Stimulated activated naive CD8-positive, alpha-beta T cell treated with anti-CD3 and anti-CD28 coated beads, Interleukin-15, Interleukin-2, amounts not matched to agents 100 ng/mL and 50 ng/mL, for 24 hours (primary cell): ENCODE results near the gene MICAL3.

Source experiments
- H3K27ac Mint-ChIP-seq: one replicate; pipeline ENCODE4 v1.8.0; 2021; ENCODE audit warnings: mild to moderate bottlenecking, mixed read lengths
- H3K27me3 Mint-ChIP-seq: one replicate; pipeline ENCODE4 v1.8.0; 2021; ENCODE audit warnings: mixed read lengths
- H3K36me3 Mint-ChIP-seq: one replicate; pipeline ENCODE4 v1.8.0; 2021; ENCODE audit warnings: low read depth, mixed read lengths
- H3K4me1 Mint-ChIP-seq: one replicate; pipeline ENCODE4 v1.8.0; 2021; ENCODE audit warnings: low read depth, mixed read lengths
- H3K4me3 Mint-ChIP-seq: one replicate; pipeline ENCODE4 v1.8.0; 2021; ENCODE audit warnings: mild to moderate bottlenecking, mixed read lengths
- H3K9me3 Mint-ChIP-seq: one replicate; pipeline ENCODE4 v1.8.0; 2021; ENCODE audit warnings: mixed read lengths

Gene MICAL3

GRCh38 chr22:17968126-17968525 is 56.2 kb downstream of the MICAL3 start:
- Mint-ChIP-seq H3K9me3 (no peaks in the 10 kb centered on the region), H3K4me1 (peaks cover 32% of the 10 kb centered on the region), H3K4me3 (no peak overlapping the region), H3K36me3 (peaks cover 17% of the 10 kb centered on the region), H3K27ac (no peak overlapping the region), H3K27me3 (no peaks in the 10 kb centered on the region)

- no peak overlapping the region for H3K4me3 Mint-ChIP-seq
- H3K9me3 Mint-ChIP-seq, result no peaks in the 10 kb centered on the region
- no peak overlapping the region for H3K27ac Mint-ChIP-seq
- H3K4me1 Mint-ChIP-seq, result peaks cover 42% of the 10 kb centered on the region
- H3K27me3 Mint-ChIP-seq, result no peaks in the 10 kb centered on the region
- peaks cover 14% of the 10 kb centered on the region for H3K36me3 Mint-ChIP-seq
These were observed 58.0 kb downstream of the MICAL3 start for GRCh38 chr22:17966403-17966717.

- Mint-ChIP-seq H3K4me1 (peaks cover 42% of the 10 kb centered on the region), H3K36me3 (peaks cover 13% of the 10 kb centered on the region), H3K9me3 (no peaks in the 10 kb centered on the region), H3K27me3 (no peaks in the 10 kb centered on the region), H3K4me3 (no peak overlapping the region), H3K27ac (peak overlapping the region; percentile 26)
These were observed 58.6 kb downstream of the MICAL3 start for GRCh38 chr22:17965538-17966402.

GRCh38 chr22:17964643-17965042 is 59.7 kb downstream of the MICAL3 start:
- H3K9me3 Mint-ChIP-seq, result no peaks in the 10 kb centered on the region
- peaks cover 39% of the 10 kb centered on the region for H3K4me1 Mint-ChIP-seq

DNA sequence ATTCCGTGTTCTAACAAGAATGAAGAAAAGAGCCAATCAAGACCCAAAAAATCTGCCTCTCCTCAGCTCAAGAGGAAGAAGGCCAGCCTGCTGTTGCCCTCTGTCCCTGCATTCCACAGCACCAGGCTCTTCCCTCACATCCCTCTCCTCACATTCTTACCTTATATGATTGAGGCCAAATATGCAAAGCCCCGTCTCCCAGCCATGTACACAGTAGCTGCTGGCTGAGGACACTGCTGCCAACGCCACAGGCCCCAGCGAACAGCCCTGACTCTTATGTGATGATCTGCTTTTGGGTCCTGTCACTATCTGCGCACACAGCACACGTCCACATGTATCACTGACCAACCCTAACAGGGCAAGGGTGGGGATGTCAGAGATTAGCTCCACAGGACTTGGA is 60.2 kb downstream of the MICAL3 start:
- Mint-ChIP-seq H3K4me1 (peaks cover 39% of the 10 kb centered on the region), H3K36me3 (peaks cover 6% of the 10 kb centered on the region), H3K27ac (peak overlapping the region; percentile 68), H3K27me3 (no peaks in the 10 kb centered on the region), H3K9me3 (no peaks in the 10 kb centered on the region), H3K4me3 (no peak overlapping the region)

More at GRCh38 chr22:17964643-17965042, 59.7 kb downstream of the MICAL3 start:
- no peak overlapping the region for H3K4me3 Mint-ChIP-seq
- no peaks in the 10 kb centered on the region for H3K27me3 Mint-ChIP-seq
- H3K36me3 Mint-ChIP-seq, result peaks cover 9% of the 10 kb centered on the region
- no peak overlapping the region for H3K27ac Mint-ChIP-seq

DNA sequence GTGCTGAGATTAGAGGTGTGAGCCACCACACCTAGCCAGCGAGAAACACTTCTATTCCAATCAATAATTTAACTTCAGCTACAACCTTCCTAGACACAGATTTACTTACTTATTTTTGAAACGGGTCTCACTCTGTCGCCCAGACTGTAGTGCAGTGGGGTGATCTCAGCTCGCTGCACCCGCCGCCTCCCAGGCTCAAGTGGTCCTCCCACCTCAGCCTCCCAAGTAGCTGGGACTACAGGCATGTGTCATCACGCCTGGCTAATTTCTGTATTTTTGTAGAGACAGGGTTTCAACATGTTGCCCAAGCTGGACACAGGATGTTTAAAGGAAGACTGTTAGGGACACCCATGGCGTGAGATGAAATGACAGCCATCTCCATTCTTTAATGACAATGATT is 61.3 kb downstream of the MICAL3 start:
- H3K27me3 Mint-ChIP-seq, result no peaks in the 10 kb centered on the region

DNA sequence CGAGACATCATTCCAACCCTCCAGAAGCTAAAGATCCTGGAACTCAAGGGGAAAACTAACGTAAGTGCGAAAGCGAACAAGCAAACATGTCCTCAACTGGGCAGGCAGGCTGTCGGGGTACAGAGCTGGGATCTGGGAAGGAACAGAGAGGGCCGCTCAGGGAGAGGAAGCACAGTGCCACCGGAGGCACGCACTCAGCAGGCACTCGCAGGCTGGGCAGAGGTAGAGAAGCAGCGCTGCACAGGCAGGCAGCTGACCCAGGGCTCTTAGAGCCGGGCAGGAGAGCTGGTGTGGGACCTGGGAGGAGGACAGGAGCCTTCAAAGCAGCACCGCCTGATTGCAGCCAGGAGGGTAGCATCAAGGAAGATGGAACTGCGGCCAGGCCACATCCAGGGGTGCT is 62.2 kb downstream of the MICAL3 start:
- peak overlapping the region; percentile 33 for H3K27ac Mint-ChIP-seq
- H3K4me3 Mint-ChIP-seq, result no peak overlapping the region
- H3K4me1 Mint-ChIP-seq, result peaks cover 38% of the 10 kb centered on the region
- no peaks in the 10 kb centered on the region for H3K9me3 Mint-ChIP-seq
- H3K36me3 Mint-ChIP-seq, result peaks cover 3% of the 10 kb centered on the region
- H3K27me3 Mint-ChIP-seq, result no peaks in the 10 kb centered on the region

More for the DNA sequence above, 61.3 kb downstream of the MICAL3 start:
- no peaks in the 10 kb centered on the region for H3K9me3 Mint-ChIP-seq
- H3K4me3 Mint-ChIP-seq, result no peak overlapping the region
- peaks cover 39% of the 10 kb centered on the region for H3K4me1 Mint-ChIP-seq
- peak overlapping the region; percentile 31 for H3K27ac Mint-ChIP-seq
- peaks cover 4% of the 10 kb centered on the region for H3K36me3 Mint-ChIP-seq

DNA sequence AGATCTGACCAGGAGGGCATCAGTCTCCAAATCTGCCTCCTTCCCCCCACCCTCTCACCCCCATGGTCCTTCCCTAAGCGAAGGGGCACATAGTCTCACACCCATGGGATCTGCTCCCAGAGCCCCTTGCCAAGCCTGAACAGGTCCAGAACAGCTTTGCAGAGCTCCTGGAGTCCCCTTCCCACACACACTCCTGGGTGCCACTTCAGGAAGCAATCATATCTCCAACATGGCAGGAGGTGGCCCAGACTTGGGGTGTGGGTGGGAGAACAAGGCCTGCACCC is 63.0 kb downstream of the MICAL3 start:
- Mint-ChIP-seq H3K36me3 (peaks cover 3% of the 10 kb centered on the region), H3K27ac (no peak overlapping the region), H3K9me3 (no peaks in the 10 kb centered on the region), H3K4me1 (peaks cover 30% of the 10 kb centered on the region), H3K4me3 (no peak overlapping the region), H3K27me3 (no peaks in the 10 kb centered on the region)

DNA sequence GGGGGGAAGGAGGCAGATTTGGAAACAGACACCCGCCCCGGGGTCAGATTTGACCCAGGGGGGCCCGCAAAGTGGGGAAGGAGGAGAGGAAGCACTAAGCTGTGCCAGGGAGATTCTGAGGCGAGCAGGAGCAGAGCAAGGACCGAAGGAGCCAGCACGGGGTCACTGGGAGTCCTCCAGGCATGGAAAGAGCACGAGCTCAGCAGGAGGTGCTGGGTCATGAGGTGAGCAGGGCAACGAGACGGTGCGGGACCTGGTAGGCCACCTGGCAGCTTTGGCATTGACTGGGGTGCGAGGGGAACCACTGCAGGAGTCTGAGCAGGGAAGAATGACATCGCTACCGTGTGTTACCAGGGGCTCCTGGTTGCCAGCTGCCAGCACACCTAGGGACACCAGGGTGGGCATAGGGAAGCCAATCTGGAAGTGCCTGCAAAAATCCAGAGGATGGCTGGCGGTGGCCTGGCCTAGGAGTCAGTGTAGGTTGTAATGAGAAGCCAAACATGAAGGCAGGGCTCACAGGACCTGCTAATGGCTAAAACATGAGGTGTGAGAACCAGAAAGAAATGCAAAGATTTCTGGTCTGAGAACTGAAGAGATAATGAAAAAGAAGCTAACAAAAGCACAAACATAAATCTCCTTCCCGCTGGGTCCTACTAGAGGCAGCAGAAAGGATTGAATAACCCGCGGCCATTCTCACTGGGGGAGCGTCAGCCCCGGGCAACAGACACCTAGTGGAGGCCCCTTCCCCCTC is 63.5 kb downstream of the MICAL3 start:
- no peak overlapping the region for H3K27ac Mint-ChIP-seq
- H3K27me3 Mint-ChIP-seq, result no peaks in the 10 kb centered on the region
- peaks cover 25% of the 10 kb centered on the region for H3K4me1 Mint-ChIP-seq
- peaks cover 3% of the 10 kb centered on the region for H3K36me3 Mint-ChIP-seq
- H3K4me3 Mint-ChIP-seq, result no peak overlapping the region
- H3K9me3 Mint-ChIP-seq, result no peaks in the 10 kb centered on the region

DNA sequence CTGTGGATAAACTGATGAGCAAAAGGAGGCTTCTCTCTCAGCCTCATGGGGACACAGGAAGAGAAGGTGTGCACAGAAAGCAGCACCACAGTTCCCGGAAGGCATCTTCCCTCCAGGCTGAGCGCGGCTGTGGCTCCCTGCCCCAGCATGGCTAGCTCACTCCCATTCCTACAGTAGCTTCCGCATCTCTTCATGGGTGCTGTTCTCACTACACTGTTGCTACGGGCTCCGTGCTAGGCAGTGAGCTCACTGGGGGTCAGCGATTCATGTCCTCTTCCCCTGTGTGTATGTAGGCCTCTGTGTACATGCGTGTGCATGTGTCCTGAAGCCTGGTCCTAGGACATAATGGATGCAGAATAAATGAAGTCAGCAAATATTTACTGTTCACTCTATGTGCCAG is 64.3 kb downstream of the MICAL3 start:
- no peaks in the 10 kb centered on the region for H3K27me3 Mint-ChIP-seq
- H3K4me1 Mint-ChIP-seq, result peaks cover 17% of the 10 kb centered on the region
- H3K27ac Mint-ChIP-seq, result no peak overlapping the region
- peaks cover 3% of the 10 kb centered on the region for H3K36me3 Mint-ChIP-seq
- no peak overlapping the region for H3K4me3 Mint-ChIP-seq
- H3K9me3 Mint-ChIP-seq, result no peaks in the 10 kb centered on the region

- Mint-ChIP-seq H3K27ac (no peak overlapping the region), H3K36me3 (no peaks in the 10 kb centered on the region), H3K4me3 (no peak overlapping the region), H3K4me1 (peaks cover 17% of the 10 kb centered on the region), H3K27me3 (no peaks in the 10 kb centered on the region), H3K9me3 (no peaks in the 10 kb centered on the region)
These were observed 66.2 kb downstream of the MICAL3 start for GRCh38 chr22:17958166-17958565.

- no peaks in the 10 kb centered on the region for H3K9me3 Mint-ChIP-seq
- no peak overlapping the region for H3K27ac Mint-ChIP-seq
- H3K27me3 Mint-ChIP-seq, result no peaks in the 10 kb centered on the region
- peaks cover 13% of the 10 kb centered on the region for H3K4me1 Mint-ChIP-seq
- H3K36me3 Mint-ChIP-seq, result no peaks in the 10 kb centered on the region
- no peak overlapping the region for H3K4me3 Mint-ChIP-seq
These were observed 66.7 kb downstream of the MICAL3 start for GRCh38 chr22:17957693-17958092.

- Mint-ChIP-seq H3K27ac (no peak overlapping the region), H3K4me1 (peaks cover 11% of the 10 kb centered on the region), H3K9me3 (no peaks in the 10 kb centered on the region), H3K27me3 (no peaks in the 10 kb centered on the region), H3K36me3 (no peaks in the 10 kb centered on the region), H3K4me3 (no peak overlapping the region)
These were observed 67.2 kb downstream of the MICAL3 start for GRCh38 chr22:17957204-17957603.

DNA sequence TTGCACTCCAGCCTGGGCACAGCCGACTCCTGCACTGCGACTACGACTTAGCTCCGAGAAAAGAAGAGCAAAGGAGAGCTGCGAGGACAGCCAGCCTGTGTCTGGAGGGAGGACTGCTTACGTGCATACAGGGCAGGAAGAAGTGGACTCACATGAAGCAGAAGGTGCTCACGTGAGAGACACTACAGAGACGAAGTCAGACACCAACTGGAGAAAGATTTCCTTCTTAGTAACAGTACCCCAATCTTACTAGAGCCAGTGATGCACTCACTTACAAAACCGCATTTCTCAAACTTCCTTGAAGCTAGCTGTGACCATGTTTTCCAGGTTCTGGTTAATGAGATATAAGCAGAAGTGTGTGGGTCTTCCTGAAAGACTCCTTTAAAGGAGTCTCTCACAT is 67.7 kb downstream of the MICAL3 start:
- H3K36me3 Mint-ChIP-seq, result no peaks in the 10 kb centered on the region
- peaks cover 6% of the 10 kb centered on the region for H3K4me1 Mint-ChIP-seq
- no peaks in the 10 kb centered on the region for H3K9me3 Mint-ChIP-seq
- no peak overlapping the region for H3K27ac Mint-ChIP-seq
- H3K4me3 Mint-ChIP-seq, result no peak overlapping the region
- no peaks in the 10 kb centered on the region for H3K27me3 Mint-ChIP-seq

- no peaks in the 10 kb centered on the region for H3K36me3 Mint-ChIP-seq
- no peak overlapping the region for H3K27ac Mint-ChIP-seq
- H3K27me3 Mint-ChIP-seq, result no peaks in the 10 kb centered on the region
- H3K9me3 Mint-ChIP-seq, result no peaks in the 10 kb centered on the region
- peaks cover 9% of the 10 kb centered on the region for H3K4me1 Mint-ChIP-seq
- no peak overlapping the region for H3K4me3 Mint-ChIP-seq
These were observed 68.6 kb downstream of the MICAL3 start for GRCh38 chr22:17955590-17956379.
